ENCODE data around the gene SLC30A4.

Gene SLC30A4

DNA sequence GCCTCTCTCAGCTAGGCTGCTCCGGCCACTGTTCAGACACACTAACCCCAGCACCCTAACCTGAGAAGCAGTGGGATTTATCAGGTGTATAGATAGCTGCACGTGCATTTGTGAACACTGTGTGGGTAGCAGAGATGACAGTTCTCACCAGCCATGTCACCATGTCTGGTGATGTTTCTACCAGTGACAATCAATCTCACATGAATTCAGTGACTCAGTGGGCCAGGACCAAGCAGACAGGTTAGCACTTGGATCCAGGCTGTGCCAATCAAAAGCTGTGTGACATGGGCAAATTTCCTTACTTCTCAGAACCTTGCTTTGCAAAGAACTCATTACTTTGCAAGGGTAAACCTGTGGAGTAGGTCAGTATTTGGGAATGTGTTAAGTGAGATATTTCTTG is 78.9 kb downstream of the SLC30A4 start:
- no peaks in the 10 kb centered on the region for H3K36me3 ChIP-seq (ENCODE audit: control insufficient read depth, insufficient read depth, low read length)
- H2AFZ ChIP-seq: no peak overlapping the region
- no peaks in the 10 kb centered on the region for H3K4me1 ChIP-seq
- H3K9ac ChIP-seq: no peak overlapping the region
- no peaks in the 10 kb centered on the region for H3K79me2 ChIP-seq
- no peak overlapping the region for H3K4me2 ChIP-seq (ENCODE audit: low read length)
- H3K9me3 ChIP-seq (ENCODE audit: control insufficient read depth, low read length): no peaks in the 10 kb centered on the region
- H3K27ac ChIP-seq: no peak overlapping the region
- H3K4me3 ChIP-seq (ENCODE audit: low read depth, low read length): no peak overlapping the region
- TF ChIP-seq, protein P1, sequence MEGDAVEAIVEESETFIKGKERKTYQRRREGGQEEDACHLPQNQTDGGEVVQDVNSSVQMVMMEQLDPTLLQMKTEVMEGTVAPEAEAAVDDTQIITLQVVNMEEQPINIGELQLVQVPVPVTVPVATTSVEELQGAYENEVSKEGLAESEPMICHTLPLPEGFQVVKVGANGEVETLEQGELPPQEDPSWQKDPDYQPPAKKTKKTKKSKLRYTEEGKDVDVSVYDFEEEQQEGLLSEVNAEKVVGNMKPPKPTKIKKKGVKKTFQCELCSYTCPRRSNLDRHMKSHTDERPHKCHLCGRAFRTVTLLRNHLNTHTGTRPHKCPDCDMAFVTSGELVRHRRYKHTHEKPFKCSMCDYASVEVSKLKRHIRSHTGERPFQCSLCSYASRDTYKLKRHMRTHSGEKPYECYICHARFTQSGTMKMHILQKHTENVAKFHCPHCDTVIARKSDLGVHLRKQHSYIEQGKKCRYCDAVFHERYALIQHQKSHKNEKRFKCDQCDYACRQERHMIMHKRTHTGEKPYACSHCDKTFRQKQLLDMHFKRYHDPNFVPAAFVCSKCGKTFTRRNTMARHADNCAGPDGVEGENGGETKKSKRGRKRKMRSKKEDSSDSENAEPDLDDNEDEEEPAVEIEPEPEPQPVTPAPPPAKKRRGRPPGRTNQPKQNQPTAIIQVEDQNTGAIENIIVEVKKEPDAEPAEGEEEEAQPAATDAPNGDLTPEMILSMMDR (IDR thresholded peaks at IDR 0.05): no peak
- no peaks in the 10 kb centered on the region for H3K27me3 ChIP-seq (ENCODE audit: control insufficient read depth, insufficient read depth, low read length)

DNA sequence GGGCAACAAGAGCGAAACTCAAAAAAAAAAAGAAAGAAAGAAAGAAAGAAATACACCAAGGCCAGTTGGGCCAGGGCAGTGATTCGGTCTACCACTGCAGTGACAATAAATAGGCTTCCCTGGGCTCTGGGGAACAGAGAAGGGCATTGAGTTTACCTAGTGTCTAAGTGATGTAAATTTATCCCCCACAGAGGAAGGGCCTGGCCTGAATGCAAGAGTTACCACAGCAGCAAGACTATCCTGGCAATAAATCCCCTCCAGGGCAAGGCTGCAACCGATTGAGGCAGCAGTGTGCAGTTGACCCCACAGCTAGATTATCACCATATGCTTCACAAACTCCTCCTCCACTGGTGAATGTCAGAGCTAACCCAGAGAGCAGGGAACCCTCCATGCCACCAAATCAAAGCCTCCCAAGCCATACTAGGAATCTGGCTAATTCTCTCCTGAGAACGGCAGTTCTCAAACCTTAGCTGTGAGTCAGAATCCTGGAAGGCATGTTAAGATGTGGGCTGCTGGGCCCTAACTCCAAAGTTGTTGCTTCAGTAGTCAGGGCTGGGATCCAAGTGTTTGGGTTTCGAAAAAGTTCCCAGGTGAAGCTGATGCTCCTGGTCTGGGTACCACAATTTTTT is 79.9 kb downstream of the SLC30A4 start:
- no peaks in the 10 kb centered on the region for H3K9me3 ChIP-seq (ENCODE audit: control insufficient read depth, low read length)
- H3K9ac ChIP-seq: no peak overlapping the region
- no peak overlapping the region for H2AFZ ChIP-seq
- no peaks in the 10 kb centered on the region for H3K79me2 ChIP-seq
- no peak overlapping the region for H3K27ac ChIP-seq
- TF ChIP-seq, protein P1 (IDR thresholded peaks at IDR 0.05): no peak
- H3K27me3 ChIP-seq (ENCODE audit: control insufficient read depth, insufficient read depth, low read length): no peaks in the 10 kb centered on the region
- H3K4me1 ChIP-seq: no peaks in the 10 kb centered on the region
- no peaks in the 10 kb centered on the region for H3K36me3 ChIP-seq (ENCODE audit: control insufficient read depth, insufficient read depth, low read length)
- H3K4me2 ChIP-seq (ENCODE audit: low read length): no peak overlapping the region
- H3K4me3 ChIP-seq (ENCODE audit: low read depth, low read length): no peak overlapping the region

DNA sequence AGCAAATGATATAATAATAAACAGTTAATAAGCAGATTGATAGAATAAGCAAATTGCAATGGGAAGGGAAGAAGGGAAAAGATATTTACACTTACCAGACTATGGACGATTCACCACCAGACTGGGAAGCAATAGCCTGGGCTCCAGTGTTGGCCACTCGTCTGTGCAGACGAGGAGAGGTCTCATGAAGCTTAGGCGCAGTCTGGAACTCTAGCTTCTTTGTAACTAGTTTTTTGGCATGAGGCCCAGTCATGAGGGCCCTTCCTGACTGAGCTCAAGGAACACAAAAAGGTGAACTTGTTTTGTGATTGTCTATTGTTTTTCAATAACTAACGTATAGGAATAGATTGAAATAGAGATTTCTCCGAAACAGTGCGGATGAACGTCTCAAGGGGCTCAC is 80.9 kb downstream of the SLC30A4 start:
- Histone ChIP-seq H3K4me1 (no peaks in the 10 kb centered on the region), H3K4me3 (ENCODE audit: low read depth, low read length) (no peak overlapping the region), H3K36me3 (ENCODE audit: control insufficient read depth, insufficient read depth, low read length) (no peaks in the 10 kb centered on the region), H3K9me3 (ENCODE audit: control insufficient read depth, low read length) (no peaks in the 10 kb centered on the region), H3K79me2 (no peaks in the 10 kb centered on the region), H3K27ac (no peak overlapping the region), H3K9ac (no peak overlapping the region), H3K4me2 (ENCODE audit: low read length) (no peak overlapping the region), H3K27me3 (ENCODE audit: control insufficient read depth, insufficient read depth, low read length) (no peaks in the 10 kb centered on the region), H2AFZ (no peak overlapping the region)
- TF ChIP-seq, protein P1 (IDR thresholded peaks at IDR 0.05): no peak

DNA sequence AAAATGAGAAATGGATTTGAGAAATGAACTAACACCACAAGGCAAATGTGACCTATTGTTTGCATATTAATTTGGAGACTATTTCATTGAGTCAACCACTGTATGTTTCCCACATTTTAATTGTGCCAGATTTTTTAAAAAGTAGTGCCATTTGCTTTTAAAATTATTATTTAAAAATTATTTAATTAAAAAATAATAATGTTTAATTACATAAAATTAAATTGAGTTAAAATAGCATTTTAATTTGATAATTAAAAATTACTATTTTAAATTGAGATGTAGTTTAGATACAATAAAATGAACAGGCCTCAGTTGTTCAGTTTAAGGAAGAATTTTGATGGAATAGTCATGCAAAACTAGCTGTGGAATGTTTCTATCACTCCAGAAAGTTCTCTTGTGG is 81.5 kb downstream of the SLC30A4 start:
- no peak overlapping the region for H3K4me3 ChIP-seq (ENCODE audit: low read depth, low read length)
- no peaks in the 10 kb centered on the region for H3K9me3 ChIP-seq (ENCODE audit: control insufficient read depth, low read length)
- TF ChIP-seq, protein P1 (IDR thresholded peaks at IDR 0.05): no peak
- H3K9ac ChIP-seq: no peak overlapping the region
- no peak overlapping the region for H3K27ac ChIP-seq
- H2AFZ ChIP-seq: no peak overlapping the region
- no peaks in the 10 kb centered on the region for H3K4me1 ChIP-seq
- no peaks in the 10 kb centered on the region for H3K36me3 ChIP-seq (ENCODE audit: control insufficient read depth, insufficient read depth, low read length)
- H3K27me3 ChIP-seq (ENCODE audit: control insufficient read depth, insufficient read depth, low read length): no peaks in the 10 kb centered on the region
- H3K79me2 ChIP-seq: no peaks in the 10 kb centered on the region
- no peak overlapping the region for H3K4me2 ChIP-seq (ENCODE audit: low read length)
